22Rv1 (cell line): ENCODE results near the gene R3HDM2.

Source experiments
- H3K27ac ChIP-seq: fragments of 450-650 bp; 2 replicates; pipeline ENCODE4 v1.5.1; 2017
- ZFX ChIP-seq: fragments of 450-650 bp; IDR thresholded peaks from 2 replicates; pipeline ENCODE4 v1.6.1; 2017; ENCODE audit warnings: antibody characterized with exemption, borderline replicate concordance
- TF ChIP-seq, protein P1 (sequence below): fragments of 450-650 bp; IDR thresholded peaks from 2 replicates; pipeline ENCODE4 v1.5.1; 2017; ENCODE audit warnings: mild to moderate bottlenecking

R3HDM2 gene

DNA sequence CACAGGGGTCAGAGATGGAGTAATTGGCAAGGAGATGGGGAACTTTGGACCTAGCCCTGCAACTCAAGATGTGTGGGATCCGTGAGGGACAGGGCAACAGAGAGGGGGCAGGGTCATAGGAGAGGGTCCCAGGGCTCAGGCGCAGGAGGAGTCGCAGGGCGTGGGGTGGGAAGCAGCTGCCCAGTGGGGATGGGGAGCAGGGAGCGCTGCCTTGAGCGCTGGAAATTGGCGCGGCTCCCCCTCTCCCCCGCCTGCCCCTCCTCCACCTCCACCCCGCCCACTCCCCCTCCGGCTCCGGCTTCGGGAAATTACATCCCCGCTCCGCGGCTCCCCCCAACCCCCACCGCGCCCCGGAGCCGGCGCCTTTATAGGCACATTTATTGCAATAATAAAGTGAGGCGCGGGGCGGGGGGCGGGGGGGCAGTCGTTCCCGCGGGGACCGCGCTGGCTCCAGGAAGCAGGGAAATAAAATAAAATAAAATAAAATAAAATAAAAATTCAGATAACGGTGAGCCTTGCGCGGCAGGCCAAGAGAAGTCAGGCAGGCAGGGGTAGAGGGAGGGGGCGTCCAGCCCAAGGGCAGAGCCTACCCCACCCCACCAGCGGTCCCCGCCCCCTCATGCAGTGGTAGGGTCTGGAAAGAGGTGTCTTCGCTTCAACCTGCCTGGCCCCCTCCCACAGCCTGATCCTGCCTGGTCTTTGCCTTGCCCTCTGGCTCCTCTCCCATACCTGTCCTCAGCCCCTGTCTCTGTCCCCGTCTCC is 210.7 kb downstream of the R3HDM2 start:
- no peak for TF ChIP-seq ZFX
- TF ChIP-seq, protein P1, sequence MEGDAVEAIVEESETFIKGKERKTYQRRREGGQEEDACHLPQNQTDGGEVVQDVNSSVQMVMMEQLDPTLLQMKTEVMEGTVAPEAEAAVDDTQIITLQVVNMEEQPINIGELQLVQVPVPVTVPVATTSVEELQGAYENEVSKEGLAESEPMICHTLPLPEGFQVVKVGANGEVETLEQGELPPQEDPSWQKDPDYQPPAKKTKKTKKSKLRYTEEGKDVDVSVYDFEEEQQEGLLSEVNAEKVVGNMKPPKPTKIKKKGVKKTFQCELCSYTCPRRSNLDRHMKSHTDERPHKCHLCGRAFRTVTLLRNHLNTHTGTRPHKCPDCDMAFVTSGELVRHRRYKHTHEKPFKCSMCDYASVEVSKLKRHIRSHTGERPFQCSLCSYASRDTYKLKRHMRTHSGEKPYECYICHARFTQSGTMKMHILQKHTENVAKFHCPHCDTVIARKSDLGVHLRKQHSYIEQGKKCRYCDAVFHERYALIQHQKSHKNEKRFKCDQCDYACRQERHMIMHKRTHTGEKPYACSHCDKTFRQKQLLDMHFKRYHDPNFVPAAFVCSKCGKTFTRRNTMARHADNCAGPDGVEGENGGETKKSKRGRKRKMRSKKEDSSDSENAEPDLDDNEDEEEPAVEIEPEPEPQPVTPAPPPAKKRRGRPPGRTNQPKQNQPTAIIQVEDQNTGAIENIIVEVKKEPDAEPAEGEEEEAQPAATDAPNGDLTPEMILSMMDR, result no peak
- no peak overlapping the region for H3K27ac ChIP-seq

DNA sequence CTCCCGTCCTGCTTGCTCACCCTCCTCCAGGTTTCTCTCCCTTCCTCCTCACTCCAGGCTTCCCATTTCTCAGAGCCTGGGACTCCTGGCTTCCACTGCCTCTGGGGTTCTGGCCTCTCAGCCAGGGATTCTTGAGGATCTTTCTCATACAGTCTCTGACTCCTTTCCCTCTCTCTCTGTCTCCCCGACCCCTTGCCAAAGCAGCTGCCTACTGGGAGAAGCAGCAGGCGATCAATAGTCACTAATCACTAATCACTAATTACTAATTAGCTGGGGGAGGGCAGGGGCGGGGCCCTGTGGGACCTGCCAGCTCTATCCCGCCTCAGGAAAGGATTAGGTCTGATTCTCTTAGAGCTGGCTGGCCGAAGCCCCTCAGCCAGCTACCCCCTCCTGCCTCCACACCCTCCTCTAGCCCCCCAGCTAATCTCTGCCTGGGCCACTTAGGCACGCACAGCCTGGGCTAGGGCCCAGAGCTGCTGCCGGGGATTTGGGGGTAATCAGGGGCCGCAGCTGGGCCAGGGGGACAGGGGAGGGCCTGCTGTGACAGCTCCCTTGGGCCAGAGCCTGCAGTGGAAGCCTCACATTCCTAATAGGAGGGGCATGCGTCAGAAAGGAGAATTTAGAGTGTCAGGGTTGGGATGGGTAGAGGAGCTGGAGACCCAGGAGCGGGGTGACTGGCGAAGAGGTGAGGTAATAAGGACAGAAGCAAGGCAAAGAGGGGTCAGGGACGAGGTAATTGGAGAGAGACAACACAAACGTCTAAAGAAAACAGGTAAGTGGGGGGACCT is 211.4 kb downstream of the R3HDM2 start:
- TF ChIP-seq, protein P1, result no peak
- no peak for TF ChIP-seq ZFX

DNA sequence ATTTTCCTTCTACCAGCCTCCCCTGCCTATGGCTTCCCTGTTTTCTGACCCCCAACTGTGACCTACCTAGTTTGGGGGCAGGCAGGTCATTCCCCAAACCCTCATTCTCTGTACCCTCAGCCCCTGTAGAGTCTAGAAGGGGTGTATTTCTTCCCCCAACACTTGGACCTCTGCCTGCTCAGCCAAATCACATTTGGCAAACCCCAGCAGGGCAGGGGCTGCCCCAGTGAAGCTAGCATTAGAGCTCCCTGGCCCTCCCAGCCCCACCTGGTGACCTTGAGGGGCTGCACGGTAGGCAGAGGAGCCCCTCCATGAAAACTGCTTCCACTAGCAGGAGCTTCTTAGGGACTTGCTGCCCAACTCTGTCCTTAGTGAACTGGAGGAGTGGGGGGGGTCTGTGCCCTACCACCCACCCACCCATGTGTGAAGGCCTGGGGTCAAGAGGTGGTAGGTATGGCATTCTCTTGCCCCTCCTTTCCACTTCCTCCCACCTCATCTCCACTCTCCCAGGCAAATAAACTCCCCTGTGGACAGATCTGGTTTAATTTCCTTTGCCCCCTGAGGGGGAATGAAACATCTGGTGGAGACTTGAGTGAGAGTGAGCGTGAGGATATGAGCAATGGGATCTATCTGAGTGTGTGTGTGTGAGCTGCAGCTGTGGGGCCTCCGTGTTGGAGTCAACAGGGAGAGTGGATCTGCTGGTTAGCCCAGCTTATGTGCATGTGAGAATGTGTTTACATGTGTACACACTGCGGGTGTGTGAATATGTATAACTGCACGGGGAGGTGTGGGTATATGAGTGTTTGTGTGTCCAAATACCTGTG is 212.6 kb downstream of the R3HDM2 start:
- TF ChIP-seq, protein P1, result no peak
- no peak for TF ChIP-seq ZFX
- H3K27ac ChIP-seq, result peak overlapping the region; percentile 70

More for the DNA sequence above, 211.4 kb downstream of the R3HDM2 start:
- peak overlapping the region; percentile 70 for H3K27ac ChIP-seq

DNA sequence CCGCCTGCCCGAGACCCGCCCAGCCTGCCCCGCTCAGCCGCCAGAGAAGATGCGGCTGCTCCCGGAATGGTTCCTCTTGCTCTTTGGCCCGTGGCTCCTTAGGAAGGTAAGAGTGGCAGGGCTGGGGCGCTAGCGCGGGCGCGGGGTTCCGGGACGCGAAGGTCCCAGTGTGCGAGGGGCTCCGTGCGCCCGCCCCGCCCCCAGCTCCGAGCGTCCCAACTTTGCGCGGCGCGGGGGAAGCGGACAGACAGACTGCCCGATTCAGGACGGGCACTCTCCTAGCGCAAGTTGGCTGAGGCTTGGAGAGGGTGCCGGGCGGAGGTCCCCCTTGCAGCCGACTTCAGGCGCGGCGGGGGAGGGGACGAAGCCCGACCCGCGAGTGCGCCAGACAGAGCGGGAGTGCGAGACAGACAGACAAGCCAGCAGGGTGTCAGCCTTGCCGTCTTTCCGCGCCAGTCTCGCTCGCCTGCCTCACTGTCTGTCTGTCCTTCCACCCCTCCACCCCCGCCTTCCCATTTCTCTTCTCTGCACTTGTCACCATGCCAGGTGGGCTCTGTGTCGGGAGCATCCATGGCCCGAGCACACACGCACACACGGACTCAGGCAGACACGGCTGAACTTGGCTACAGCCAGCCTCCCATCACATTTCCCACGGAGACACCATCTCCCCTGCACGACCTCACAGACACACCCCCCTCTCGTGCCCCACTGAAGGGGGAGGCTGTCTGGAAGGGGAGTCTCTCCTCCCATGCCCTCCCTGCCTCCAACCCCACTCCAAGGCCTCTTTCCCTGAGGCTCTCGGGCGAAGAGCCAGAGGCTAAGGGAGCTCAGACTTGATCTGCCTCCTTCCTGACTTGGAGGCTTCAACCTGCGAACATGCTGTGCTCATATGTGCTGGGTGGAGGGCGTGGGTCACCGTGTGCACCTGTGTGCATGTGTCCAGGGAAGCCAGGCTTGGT is 213.6 kb downstream of the R3HDM2 start:
- peak overlapping the region; percentile 70 for H3K27ac ChIP-seq
- TF ChIP-seq ZFX, result no peak
- TF ChIP-seq, protein P1, result no peak

DNA sequence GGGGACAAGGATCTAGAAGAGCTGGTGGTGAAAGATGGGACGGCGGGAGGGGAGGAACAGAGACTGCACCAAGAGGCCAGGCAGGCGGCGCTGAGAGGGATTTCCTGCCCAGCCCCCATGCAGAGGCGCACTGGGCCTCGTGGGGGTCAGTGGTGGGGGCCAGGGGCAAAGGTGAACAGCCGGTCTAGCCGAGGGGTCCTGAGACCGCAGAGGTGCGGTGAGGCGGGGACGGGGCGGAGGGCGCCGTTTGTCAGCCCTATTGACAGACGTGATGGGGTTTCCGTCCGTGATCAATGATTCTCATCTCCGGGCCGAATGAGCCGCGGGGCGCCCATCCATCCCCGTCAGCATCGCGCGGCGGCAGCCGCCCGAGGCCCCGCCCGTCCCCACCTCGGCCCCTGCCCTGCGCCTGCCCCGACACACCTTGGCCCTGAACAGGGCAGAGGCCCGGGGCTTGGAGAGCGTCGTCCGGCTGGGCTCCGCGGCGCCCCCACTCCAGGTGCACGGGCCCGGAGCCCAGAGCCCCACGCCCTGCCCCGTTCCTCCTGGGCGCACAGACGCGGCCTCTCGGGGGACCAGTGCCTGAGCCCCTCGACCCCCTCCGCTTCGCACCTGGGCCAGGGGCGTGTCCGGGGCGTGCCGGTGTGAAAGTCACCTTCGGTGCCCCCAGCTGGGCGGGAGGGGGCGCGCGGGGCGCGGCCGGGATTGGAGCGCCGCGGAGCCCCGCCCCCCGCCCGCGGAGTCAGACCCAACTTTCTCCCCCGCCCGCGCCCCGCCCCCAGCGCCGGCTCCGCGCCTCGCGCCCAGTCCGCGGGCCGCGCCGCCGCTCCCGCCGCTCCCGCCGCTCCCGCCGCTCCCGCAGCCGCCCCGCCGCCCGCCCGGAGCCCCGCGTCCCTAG is 214.6 kb downstream of the R3HDM2 start, which contains the start of gene NXPH4:
Gene NXPH4, plus strand, starts transcription at position 781 of the 898 bp plus-strand sequence. CDS start 176 bp downstream, outside the sequence.
- TF ChIP-seq, protein P1, result peak; percentile 24; the same call in 1 of the 2 replicates
- TF ChIP-seq ZFX, result no peak
- H3K27ac ChIP-seq, result peak within 1 kb of the TSS; percentile 70
